ENCODE data around the gene UGT3A1. TPM values are rescaled to one million over a fixed set of nuclear protein-coding genes. Genes with fewer than 3 reads are reported as not detected.

Gene UGT3A1
- not detected in 2 replicates for total RNA-seq

GRCh38 chr5:35990941-35991611 lies at the start of gene UGT3A1:
Gene UGT3A1, minus strand, starts transcription at chr5:35991390. Its CDS starts 150 bp downstream, at chr5:35991240.

GRCh38 chr5:35938568-35939227 lies 52.5 kb downstream of the UGT3A1 start, which contains the start of gene CAPSL:
Gene CAPSL, minus strand, starts transcription at chr5:35938622. Its CDS starts 17,502 bp downstream, at chr5:35921120.

Other genes starting within 250 kb of the UGT3A1 start
- gene IL7R, start 134.5 kb downstream of the UGT3A1 start, total RNA-seq, result 2.1 and 3.7 TPM in 2 replicates
- not detected in 2 replicates for gene CAPSL, start 52.8 kb downstream of the UGT3A1 start, total RNA-seq
- gene UGT3A2, start 75.5 kb upstream of the UGT3A1 start, total RNA-seq, result not detected in 2 replicates
- 9.6 and 12.3 TPM in 2 replicates for gene LMBRD2, start 160.5 kb upstream of the UGT3A1 start, total RNA-seq
- gene SKP2, start 160.7 kb upstream of the UGT3A1 start, total RNA-seq, result 52.9 and 72.5 TPM in 2 replicates

All from thoracic aorta endothelial cell (primary cell).